Kidney tubule cell (primary cell): ENCODE measurements around the gene TLCD2.

ENCODE experiments used
- DNase-seq: peaks from one replicate; pipeline ENCODE4 v3.0.0-alpha.2; 2018; ENCODE audit warnings: low spot score

The TLCD2 gene

DNA sequence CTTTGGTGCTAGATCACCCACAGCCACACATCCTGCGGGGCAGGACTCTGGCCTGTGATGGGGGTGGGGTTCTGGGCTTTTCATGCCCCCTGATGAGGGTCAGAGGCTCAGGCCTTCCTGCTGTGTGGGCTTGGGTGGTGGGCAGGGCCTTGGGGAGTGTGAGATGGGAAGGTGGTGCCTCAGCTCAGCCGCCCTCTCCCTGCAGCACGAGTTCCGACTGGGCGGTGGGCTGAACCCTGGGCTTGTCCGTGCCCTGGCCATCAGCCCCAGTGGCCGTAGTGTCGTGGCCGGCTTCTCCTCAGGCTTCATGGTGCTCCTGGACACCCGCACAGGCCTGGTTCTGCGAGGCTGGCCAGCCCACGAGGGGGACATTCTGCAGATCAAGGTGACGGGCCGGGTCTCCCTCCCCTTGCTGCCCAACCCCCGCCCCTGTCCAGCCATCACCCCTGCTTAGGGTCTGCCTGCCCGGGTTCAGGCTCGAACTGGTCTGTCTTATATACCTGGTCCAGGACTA is 25.7 kb upstream of the TLCD2 start:
- DNase-seq = no peak

DNA sequence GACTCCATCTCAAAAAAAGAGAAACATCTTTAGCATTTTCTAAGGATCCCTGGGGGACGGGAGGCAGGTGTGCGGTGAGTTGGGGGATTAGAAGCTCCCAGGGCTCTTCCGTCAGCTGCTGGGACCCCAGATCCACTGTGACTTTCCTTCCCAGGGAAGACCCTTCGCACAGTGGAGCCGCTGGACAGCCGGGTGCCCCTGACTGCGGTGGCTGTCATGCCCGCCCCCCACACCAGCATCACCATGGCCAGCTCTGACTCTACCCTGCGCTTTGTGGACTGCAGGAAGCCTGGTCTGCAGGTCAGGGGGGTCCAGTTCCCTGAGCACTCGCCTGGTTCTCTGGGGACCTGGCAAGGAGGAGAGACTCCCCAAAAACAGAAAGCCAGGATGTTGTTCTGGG is 25.2 kb upstream of the TLCD2 start:
- DNase-seq = no peak

DNA sequence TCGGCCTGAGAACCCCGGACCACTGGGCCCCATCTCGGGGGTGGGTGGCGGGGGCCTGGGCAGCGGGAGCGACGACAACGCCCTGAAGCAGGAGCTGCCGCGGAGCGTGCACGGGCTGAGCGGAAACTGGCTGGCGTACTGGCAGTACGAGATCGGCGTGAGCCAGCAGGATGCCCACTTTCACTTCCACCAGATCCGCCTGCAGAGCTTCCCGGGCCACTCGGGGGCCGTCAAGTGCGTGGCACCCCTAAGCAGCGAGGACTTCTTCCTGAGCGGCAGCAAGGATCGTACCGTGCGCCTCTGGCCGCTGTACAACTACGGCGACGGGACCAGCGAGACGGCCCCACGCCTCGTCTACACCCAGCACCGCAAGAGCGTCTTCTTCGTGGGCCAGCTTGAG is 23.6 kb upstream of the TLCD2 start:
- DNase-seq = no peak

DNA sequence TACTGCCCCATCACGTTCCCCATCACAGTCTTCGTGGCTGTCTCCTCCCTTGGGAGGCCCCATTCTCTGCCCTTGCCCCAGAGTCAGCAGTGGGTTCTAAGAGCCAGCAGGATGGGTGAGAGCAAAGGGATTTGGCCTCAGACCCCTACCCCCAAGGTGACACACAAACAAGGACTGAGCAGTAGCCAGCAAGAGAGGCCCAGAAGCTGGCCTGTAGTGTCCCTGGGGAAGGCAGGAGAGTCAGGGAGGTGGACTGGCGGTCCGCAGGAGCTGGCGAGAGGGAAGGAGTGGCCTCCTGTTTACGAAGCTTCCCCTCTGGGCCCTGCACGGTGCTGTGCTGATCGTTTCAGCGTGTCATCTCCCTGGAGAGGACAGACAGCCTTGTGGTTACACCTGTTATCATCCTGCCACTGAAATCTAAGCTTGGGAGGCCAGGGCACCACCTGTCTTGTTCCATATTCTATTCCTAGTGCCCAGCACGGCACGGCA is 22.7 kb upstream of the TLCD2 start:
- DNase-seq = no peak

DNA sequence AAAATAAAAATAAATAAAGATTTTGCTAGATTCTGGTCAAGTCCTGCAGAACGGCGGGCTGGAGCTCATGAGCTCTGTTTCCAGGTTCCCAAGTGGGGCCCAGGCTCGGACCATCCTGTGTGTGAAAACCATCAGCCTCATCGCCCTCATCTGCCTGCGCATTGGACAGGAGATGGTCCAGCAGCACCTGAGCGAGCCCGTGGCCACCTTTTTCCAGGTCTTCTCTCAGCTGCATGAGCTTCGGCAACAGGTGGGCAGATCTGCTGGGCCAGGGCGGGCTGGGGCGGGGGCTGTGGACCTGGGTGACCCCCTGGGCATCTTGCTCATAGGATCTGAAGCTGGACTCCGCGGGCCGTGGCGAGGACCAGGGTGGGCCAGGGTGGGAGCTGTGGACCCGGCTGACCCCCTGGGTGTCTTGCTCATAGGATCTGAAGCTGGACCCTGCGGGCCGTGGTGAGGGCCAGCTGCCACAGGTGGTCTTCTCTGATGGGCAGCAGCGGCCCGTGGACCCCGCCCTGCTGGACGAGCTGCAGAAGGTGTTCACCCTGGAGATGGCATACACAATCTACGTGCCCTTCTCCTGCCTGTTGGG is 22.2 kb upstream of the TLCD2 start:
- DNase-seq = no peak

DNA sequence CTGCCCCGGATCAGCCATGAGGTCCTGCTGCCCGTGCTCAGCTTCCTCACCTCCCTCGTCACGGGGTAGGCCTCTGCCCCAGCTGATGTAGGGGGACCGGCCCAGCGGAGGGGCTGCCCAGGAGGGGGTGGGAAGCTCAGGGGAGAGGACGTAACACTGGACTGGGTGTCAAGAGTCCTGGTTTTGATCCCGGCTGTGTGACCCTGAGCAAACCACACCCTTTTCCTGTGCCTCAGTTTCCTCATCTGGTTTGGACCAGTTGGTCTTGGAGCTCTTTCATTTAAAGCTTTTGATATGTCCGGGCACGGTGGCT is 21.0 kb upstream of the TLCD2 start:
- DNase-seq = no peak

DNA sequence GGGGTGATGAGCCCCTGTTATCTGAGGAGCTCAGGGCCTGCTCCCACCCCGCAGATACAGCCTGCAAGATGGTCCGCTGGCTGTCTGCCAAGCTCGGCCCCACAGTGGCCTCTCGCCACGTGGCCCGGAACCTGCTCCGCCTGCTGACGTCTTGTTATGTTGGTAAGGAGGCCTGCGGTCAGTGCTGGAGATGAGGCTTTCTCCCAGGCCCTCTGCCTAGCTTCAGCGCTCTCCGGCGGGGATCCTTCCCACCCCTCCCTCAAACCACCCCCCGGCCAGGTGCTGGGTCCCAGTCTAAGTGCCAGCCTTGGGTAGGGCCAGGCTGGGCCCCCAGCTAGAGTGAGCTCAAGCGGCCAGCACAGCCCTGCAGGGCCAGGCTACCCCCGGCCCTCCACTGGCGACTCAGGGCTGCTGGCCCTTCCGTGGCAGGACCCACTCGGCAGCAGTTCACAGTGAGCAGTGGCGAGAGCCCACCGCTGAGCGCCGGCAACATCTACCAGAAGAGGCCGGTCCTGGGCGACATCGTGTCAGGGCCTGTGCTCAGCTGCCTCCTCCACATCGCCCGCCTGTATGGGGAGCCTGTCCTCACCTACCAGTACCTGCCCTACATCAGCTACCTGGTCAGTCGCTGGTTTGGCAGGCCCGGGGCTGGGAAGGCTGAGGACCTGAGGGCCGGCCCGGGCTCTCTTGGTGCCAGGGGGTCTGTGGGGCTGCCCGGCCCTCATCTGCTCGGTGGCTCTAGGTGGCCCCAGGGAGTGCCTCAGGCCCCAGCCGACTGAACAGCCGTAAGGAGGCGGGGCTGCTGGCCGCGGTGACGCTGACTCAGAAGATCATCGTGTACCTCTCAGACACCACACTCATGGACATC is 20.4 kb upstream of the TLCD2 start:
- DNase-seq = peak; percentile 77

DNA sequence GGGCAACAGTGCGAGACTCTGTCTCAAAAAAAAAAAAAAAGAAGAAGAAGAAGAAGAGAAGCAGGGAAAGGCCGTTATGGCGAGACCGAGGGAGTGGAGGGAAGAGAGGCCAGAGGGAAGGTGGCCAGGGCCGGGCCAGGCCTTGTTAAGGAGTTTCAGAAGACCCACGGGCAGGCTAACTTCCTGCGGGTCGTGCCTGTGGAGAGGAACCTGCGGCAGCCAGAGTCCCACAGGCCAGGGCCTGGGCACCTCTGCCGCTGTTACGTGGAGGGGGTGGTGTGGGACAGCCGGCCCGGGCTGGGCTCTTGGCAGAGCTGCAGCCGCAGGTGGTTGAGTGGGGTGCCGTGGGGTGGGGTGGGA is 19.8 kb upstream of the TLCD2 start:
- no peak for DNase-seq

DNA sequence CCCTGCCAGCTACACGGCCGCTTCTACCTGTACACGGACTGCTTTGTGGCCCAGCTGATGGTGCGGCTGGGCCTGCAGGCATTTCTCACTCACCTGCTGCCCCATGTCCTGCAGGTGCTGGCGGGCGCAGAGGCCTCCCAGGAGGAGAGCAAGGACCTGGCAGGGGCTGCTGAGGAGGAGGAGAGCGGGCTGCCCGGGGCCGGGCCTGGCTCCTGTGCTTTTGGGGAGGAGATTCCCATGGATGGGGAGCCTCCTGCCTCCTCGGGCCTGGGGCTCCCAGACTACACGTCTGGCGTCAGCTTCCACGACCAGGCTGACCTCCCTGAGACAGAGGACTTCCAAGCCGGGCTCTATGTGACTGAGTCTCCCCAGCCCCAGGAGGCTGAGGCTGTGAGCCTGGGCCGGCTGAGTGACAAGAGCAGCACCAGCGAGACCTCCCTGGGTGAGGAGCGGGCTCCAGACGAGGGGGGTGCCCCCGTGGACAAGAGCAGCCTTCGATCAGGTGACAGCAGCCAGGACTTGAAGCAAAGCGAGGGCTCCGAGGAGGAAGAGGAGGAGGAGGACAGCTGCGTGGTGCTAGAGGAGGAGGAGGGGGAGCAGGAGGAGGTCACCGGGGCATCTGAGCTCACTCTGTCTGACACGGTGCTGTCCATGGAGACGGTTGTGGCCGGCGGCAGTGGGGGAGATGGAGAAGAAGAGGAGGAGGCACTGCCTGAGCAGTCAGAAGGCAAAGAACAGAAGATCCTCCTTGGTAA is 17.9 kb upstream of the TLCD2 start:
- no peak for DNase-seq

DNA sequence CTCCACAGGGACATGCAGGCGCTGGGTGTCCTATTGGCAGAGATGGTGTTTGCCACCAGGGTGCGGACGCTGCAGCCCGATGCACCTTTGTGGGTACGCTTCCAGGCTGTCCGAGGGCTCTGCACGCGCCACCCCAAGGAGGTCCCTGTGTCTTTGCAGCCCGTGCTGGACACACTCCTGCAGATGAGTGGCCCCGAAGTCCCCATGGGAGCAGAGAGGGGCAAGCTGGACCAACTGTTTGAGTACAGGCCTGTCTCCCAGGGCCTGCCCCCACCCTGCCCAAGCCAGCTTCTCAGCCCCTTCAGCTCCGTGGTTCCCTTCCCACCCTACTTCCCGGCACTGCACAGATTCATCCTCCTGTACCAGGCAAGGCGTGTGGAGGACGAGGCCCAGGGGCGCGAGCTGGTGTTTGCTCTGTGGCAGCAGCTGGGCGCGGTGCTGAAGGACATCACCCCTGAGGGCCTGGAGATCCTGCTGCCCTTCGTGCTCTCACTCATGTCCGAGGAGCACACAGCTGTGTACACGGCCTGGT is 17.1 kb upstream of the TLCD2 start:
- DNase-seq = no peak

DNA sequence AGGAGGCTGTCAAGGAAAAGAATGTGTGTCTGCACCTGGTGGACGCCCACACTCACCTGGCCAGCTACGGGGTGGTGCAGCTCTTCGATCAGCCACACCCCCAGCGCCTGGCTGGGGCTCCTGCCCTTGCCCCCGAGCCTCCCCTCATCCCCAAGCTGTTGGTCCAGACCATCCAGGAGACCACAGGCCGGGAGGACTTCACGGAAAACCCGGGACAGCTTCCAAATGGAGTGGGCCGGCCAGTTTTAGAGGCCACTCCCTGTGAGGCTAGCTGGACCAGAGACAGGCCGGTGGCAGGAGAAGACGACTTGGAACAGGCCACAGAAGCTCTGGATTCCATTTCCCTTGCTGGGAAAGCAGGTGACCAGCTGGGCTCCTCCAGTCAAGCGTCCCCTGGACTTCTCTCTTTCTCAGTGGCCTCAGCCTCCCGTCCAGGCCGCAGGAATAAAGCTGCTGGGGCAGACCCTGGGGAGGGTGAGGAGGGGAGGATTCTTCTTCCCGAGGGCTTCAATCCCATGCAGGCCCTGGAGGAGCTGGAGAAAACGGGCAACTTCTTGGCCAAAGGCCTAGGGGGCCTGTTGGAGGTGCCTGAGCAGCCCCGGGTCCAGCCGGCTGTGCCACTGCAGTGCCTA is 16.6 kb upstream of the TLCD2 start:
- no peak for DNase-seq

DNA sequence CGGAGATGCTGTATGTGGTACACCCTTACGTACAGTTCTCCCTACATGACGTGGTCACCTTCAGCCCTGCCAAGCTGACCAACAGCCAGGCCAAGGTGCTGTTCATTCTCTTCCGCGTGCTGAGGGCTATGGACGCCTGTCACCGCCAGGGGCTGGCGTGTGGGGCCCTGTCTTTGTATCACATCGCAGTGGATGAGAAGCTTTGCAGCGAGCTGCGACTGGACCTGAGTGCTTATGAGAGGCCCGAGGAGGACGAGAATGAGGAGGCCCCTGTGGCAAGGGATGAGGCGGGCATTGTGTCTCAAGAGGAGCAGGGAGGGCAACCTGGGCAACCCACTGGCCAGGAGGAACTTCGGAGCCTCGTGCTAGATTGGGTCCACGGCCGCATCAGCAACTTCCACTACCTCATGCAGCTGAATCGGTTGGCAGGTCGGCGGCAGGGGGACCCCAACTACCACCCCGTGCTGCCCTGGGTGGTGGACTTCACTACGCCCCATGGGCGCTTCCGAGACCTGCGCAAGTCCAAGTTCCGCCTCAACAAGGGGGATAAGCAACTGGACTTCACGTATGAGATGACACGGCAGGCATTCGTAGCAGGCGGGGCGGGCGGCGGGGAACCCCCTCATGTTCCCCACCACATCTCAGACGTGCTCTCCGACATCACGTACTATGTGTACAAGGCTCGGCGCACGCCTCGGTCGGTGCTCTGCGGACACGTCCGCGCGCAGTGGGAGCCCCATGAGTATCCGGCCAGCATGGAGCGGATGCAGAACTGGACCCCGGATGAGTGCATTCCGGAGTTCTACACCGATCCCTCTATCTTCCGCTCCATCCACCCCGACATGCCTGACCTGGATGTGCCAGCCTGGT is 15.7 kb upstream of the TLCD2 start:
- DNase-seq = no peak

DNA sequence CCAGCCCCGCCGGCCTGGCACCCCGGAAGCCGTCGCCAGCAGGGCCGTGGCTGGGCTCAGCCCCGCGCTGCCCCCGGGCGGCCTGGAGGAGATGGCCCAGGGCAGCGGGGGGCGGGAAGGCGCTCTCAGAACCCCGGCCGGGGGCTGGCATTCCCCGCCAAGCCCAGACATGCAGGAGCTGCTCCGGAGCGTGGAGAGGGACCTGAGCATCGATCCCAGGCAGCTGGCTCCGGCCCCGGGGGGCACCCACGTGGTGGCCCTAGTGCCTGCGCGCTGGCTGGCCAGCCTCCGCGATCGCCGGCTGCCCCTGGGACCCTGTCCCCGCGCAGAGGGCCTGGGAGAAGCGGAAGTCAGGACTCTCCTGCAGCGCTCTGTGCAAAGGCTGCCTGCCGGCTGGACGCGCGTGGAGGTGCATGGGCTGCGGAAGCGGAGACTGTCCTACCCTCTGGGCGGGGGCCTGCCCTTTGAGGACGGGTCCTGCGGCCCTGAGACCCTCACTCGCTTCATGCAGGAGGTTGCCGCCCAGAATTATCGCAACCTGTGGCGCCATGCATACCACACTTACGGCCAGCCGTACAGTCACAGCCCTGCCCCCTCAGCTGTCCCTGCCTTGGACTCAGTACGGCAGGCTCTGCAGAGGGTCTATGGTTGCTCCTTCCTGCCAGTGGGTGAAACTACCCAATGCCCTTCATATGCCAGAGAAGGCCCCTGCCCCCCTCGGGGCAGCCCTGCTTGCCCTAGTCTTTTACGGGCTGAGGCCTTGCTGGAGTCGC is 14.9 kb upstream of the TLCD2 start:
- no peak for DNase-seq

DNA sequence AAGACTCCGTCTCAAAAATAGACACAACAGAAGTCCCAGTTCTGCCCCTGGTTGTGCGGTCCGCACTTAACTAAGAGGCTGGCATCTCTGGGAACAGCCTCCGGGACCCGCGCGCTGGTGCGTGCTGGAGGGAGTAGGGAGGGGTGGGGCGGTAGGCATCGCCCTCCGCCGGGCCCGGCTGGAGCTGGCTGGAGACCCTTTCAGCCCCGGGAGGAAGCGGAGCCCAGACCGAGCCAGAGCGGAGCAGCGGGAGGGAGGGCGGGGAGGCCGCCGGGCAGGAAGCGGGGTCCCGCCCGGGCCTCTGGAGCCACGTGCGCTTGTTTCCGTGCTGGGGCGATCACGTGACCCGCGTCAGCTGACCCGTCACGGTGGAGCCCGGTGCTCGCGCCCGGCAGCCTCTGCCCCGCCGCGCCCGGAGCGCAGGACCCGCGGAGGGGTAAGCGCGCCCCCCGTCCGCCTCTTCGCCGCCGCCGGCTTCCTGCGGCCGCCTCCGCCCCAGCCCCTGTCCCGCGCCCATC is 14.2 kb upstream of the TLCD2 start, which contains the start of gene WDR81:
TSS of gene WDR81 (plus strand) at position 354 of the 518 bp plus-strand sequence. CDS start 256 bp downstream, outside the sequence.
- peak; percentile 84 for DNase-seq

DNA sequence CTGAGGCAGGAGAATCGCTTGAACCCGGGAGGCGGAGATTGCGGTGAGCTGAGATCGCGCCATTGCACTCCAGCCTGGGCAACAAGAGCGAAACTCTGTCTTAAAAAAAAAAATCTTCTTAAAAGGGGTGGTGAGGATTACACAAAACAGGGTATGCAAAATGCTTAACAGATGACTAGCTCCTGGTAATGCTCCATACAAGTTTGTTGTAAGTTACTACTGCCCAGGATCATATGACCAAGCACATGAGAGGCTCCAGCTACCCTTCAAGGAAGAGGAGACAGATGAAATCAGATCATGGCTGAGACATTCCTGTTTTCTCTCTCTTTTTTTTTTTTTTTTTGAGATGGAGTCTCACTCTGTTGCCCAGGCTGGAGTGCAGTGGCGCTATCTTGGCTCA is 11.8 kb upstream of the TLCD2 start:
- peak; percentile 48 for DNase-seq

DNA sequence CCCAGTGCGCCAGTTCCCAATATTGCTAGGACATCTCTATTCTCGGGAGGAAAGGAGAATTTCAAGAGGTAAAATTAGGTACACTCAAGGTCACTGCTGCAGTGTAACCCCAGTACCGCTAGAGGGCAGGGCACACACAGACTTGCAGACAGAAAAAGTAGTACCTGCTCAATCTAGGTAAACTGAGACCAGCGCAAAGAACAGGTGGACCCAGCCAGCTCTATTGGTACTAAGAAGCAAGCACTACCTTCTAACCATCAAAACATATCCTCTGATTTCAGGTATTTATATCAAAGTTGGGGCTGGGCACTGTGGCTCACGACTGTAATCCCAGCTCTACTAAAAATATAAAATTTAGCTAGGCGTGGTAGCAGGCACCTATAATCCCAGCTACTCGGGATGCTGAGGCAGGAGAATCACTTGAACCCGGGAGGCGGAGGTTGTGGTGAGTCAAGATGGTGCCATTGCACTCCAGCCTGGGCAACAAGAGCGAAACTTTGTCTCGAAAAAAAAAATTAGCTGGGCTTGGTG is 10.7 kb upstream of the TLCD2 start:
- peak; percentile 65 for DNase-seq

DNA sequence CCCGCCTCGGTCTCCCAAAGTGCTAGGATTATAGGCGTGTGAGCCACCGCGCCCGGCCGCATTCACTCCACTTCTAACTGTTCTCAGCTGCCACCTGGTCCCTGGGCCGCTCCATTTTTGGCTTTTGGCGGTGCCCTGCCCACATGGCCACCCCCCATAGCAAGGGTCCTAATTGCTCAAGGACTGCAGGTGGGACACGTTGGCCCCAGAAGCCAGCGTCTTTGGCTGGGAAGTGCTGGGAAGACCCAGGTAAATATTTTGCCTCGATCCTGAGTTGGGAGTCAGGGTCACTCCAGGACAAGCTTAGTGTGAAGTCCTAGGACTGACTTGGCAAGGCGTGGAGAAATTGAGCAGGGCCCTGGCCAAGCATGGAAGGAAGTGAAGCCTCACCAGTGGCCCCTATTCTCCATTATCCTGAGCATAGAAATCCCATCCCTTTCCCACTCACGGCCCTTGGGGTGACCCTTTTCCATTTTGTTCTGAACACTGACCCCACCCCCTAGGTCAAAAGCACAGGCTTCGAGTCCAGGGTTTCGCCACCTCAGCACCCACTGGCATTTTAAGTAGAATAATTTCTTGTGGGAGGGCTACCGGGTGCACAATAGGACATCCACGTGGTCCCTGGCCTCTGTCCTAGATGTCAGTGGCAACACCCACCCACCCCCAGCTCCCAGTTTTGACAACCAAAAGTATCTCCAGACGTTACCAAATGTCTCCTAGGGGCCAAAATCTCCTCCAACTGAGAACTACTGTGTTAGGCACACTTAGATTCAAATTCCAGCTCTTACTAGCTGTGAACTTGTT is 8.4 kb upstream of the TLCD2 start:
- DNase-seq = no peak

DNA sequence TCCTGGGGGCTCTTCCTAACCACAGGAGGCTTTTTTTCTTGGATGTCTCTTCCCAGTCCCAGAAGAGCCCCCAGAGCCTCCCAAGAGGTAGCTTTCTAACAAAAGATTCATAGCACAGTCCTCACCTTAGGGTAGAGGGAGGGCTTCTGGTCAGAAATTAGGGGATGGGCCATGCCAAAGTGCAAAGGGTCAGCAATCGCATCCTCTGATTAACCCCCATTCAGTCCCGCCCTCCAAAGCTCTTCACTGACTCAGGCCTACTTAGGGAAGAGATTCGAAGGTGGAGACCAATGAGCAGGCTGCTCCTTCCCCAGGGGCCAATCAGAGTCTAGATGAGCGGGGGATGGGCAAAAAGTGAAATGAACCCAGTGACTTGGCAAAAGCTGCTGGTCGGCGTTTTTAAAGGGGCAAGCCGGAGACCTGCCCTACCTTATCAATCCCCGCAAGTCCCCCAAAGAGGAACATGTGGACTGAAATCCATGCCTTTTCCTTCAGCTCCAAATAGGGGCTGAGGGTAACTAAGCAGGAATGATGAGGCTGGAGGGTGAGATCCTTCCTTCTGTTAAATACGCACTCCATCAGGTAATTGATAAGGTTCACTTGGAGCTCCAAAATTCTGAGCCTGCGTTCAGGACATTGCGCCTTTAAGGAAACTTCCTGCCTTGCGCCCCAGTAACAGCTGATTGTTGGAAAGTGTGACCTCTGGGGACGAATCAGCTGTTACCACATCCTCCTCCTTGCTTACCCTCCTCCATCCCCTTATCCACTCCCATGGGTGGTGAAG is 6.9 kb upstream of the TLCD2 start:
- DNase-seq = peak; percentile 99
